DLD1 (cell line): ENCODE measurements around the gene EYA2.

Experiments
- in situ Hi-C: cut with HindIII; loops from 2 replicates; pipeline ENCODE4 v1.10.0; 2017; ENCODE audit warnings: low sequenced_read_pairs

EYA2 gene

DNA sequence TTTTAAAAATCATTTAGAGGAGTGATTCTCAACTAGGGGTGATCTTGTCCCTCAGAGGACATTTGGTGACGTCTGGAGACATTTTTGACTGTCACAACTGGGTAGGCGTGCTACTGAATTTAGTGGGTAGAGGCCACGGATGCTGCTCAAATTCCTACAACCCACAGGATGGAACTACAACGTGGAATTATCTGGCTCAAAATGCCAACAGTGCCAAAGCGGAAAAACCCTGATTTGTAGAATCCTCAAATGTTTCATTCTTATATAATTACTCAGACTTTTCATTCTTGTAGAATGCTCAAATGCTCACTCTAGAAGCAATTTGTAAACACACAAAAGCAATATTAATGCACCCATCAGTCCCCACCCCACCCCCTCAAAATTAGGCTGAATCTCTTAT lies 232.1 kb downstream of the EYA2 start:
- in situ Hi-C loops, result loop anchor here (5.0 to 25.0 kb wide), 2 partner anchors 36 to 364 kb away; no protein-coding TSS in a partner anchor

DNA sequence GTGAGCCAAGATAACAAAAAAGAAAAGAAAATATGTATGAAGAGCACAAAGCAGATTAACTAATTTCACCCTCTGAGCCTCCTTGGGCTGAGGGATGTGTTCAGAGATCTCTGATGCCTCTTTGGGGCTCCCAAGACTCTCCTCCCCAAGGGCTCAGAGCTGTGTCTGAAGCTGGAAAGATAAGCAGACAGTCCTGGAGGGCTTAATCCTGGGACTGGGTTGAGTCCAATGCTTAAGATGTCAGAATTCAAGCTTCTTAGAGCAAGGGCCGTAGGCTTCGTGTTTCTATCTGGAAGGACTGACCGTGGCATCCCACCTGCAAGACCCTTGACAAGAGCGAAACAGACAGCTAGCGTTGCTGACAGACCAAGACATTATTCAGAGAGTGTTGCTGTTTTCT lies 232.9 kb downstream of the EYA2 start:
- in situ Hi-C loops, result loop anchor here (5.0 to 25.0 kb wide), 2 partner anchors 35 to 365 kb away; no protein-coding TSS in a partner anchor

GRCh38 chr20:47127999-47128398 lies 233.4 kb downstream of the EYA2 start:
- in situ Hi-C loops, result loop anchor here (5.0 to 25.0 kb wide), 2 partner anchors 34 to 366 kb away; no protein-coding TSS in a partner anchor

- in situ Hi-C loops, result loop anchor here (5.0 to 25.0 kb wide), 2 partner anchors 33 to 367 kb away; no protein-coding TSS in a partner anchor
These were observed 234.7 kb downstream of the EYA2 start for GRCh38 chr20:47129306-47129705.

DNA sequence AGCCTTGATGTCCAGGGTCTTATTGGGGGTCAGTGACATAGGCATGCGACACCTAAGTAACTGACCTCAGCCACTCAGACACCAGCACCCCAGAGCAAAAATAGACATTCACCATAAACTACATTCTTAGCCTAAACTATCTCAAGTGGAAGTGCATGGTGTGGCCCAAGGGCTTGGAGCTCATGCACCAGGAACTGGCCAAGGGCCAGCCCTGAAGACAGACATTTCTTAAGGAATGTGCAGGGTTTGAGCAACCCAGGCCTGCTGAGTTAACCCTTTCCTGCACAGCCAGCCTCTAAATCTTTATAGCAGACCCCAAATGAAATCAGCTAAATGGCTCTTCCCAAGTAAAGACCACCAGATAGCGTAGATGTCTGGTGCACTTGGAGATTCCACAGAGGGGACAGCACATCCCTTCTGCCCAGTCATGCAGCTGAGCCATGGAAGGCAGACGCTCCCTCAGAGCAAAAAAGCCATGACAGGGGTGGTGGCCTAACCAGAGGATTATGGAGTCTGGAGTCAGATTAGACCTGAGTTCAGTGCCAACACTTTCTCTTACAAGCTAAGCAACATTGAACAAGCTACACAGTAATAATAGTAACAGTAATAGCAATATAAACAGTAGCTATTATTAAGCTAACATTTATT lies 239.3 kb downstream of the EYA2 start:
- in situ Hi-C loops, result loop anchor here (25.0 kb wide), 1 partner anchor 372 kb away; no protein-coding TSS in a partner anchor

GRCh38 chr20:47136782-47137181 lies 242.1 kb downstream of the EYA2 start:
- in situ Hi-C loops, result loop anchor here (25.0 kb wide), 1 partner anchor 374 kb away; no protein-coding TSS in a partner anchor

DNA sequence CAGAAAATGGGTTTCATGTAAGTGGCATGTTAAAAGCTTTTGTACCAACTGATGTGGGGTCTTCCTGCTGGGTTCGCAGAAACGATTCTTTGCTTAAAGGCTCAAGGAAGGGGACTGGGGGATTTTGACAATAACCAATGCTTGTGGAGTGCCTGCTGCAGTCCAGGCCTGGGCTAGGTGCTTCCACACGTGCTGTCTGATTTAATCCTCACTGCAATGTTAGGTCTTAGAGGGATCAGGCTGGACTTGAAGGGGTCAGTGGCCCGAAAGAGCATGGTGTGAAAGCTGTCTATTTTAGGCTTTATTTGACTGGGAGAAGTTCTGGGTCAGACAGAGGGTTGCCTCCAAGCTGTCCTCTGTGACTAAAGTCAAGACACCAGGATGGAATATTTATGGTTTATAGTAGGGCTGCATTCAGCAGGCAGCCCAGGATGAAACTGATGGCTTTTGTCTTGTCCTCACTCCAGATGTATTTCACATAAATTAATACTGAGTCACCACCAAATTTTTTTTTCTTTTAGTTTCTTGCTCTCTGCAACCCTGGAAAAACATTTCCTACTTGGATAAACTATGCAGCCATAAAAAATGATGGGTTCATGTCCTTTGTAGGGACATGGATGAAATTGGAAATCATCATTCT lies 242.7 kb downstream of the EYA2 start:
- in situ Hi-C loops, result loop anchor here (25.0 kb wide), 1 partner anchor 375 kb away; no protein-coding TSS in a partner anchor

- in situ Hi-C loops, result loop anchor here (25.0 kb wide), 1 partner anchor 378 kb away; no protein-coding TSS in a partner anchor
These were observed 245.4 kb downstream of the EYA2 start for GRCh38 chr20:47139934-47140535.

GRCh38 chr20:47141350-47141921 lies 246.8 kb downstream of the EYA2 start:
- in situ Hi-C loops, result loop anchor here (25.0 kb wide), 1 partner anchor 379 kb away; no protein-coding TSS in a partner anchor

- in situ Hi-C loops, result loop anchor here (25.0 kb wide), 1 partner anchor 380 kb away; no protein-coding TSS in a partner anchor
These were observed 247.5 kb downstream of the EYA2 start for GRCh38 chr20:47141941-47142773.

- in situ Hi-C loops, result loop anchor here (25.0 kb wide), 1 partner anchor 380 kb away; no protein-coding TSS in a partner anchor
These were observed 248.1 kb downstream of the EYA2 start for GRCh38 chr20:47142774-47143170.

GRCh38 chr20:47143657-47144056 lies 249.0 kb downstream of the EYA2 start:
- in situ Hi-C loops, result loop anchor here (25.0 kb wide), 1 partner anchor 381 kb away; no protein-coding TSS in a partner anchor

DNA sequence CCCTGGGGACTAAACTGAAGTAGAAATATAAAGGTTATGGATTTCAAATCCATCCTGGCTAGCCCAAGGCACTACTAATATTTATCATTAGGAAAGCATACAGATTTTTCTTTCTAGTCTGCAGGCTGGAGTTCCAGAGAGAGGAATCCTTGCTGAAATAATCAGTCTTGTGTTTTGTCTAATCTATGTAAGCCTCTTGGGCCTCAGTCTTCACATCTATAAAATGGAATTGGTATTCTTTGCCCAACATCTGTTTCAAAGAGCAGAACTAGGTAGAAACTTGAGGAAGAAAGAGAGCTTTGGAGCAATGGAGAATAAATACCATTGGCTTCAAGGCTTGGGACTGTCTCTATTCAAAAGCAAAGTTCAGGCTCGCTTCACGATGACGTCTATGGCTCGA lies 249.8 kb downstream of the EYA2 start:
- in situ Hi-C loops, result loop anchor here (25.0 kb wide), 1 partner anchor 382 kb away; no protein-coding TSS in a partner anchor

- in situ Hi-C loops, result loop anchor here (25.0 kb wide), 1 partner anchor 384 kb away; no protein-coding TSS in a partner anchor
These were observed 252.0 kb downstream of the EYA2 start for GRCh38 chr20:47146686-47147085.

- in situ Hi-C loops, result loop anchor here (25.0 kb wide), 1 partner anchor 386 kb away; no protein-coding TSS in a partner anchor
These were observed 253.4 kb downstream of the EYA2 start for GRCh38 chr20:47148059-47148458.

- in situ Hi-C loops, result loop anchor here (25.0 kb wide), 1 partner anchor 388 kb away; no protein-coding TSS in a partner anchor
These were observed 255.3 kb downstream of the EYA2 start for GRCh38 chr20:47149939-47150338.

DNA sequence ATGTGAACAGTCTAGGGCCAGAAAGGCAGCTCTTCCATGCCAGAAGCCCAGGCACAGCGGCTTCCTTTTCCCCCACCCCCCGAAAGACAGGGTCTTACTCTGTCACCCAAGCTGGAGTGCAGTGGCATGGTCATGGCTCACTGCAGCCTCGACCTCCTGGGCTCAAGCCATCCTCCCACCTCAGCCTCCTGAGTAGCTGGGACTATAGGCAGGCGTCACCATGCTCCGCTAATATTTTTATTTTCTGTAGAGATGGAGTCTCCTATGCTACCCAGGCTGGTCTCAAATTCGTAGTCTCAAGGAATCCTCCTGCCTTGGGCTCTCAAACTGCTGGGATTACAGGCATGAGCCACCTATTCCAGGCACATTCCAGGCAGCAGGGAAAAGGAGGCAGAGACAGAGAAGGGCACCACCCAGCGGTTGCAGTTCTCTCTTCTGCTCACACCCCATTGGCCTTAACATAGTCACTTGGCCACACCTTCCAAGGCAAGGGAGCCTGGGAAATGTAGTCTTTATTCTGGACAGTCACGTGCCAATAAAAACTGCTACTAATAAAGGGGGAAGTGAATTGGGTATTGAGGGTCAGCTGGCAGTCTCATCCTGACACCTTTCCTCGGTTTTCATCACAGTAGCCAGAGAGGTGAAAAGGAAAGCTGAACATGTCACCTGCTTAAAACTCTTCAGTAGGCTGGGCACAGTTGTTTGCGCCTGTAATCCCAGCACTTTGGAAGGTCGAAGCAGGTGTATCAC lies 255.9 kb downstream of the EYA2 start:
- in situ Hi-C loops, result no loop called here

- in situ Hi-C loops, result no loop called here
These were observed 257.4 kb downstream of the EYA2 start for GRCh38 chr20:47152068-47152467.

GRCh38 chr20:47154089-47154488 lies 259.4 kb downstream of the EYA2 start:
- in situ Hi-C loops, result no loop called here
